Upper lobe of right lung (tissue), 1 donor: ENCODE results near the gene CNGB1. TPM values are rescaled to one million over a fixed set of nuclear protein-coding genes. Genes with fewer than 3 reads are reported as not detected.

Source experiments
- ATAC-seq: fragments of 200-7000 bp; cut with Tn5 transposase; one replicate; pipeline ENCODE4 v1.9.1; 2020; ENCODE audit warnings: mild to moderate bottlenecking, moderate library complexity
- DNase-seq: peaks from one replicate; pipeline ENCODE4 v3.0.0-alpha.2; 2020
- H3K27ac ChIP-seq: fragments of 200-600 bp; one replicate; pipeline ENCODE4 v1.8.0; 2022
- H3K27me3 ChIP-seq: fragments of 200-600 bp; one replicate; pipeline ENCODE4 v1.8.0; 2022; ENCODE audit warnings: mild to moderate bottlenecking
- H3K36me3 ChIP-seq: fragments of 200-600 bp; one replicate; pipeline ENCODE4 v1.8.0; 2022
- H3K4me1 ChIP-seq: fragments of 200-600 bp; one replicate; pipeline ENCODE4 v1.8.0; 2022
- H3K4me3 ChIP-seq: fragments of 200-600 bp; one replicate; pipeline ENCODE4 v1.8.0; 2022; ENCODE audit warnings: mild to moderate bottlenecking
- H3K9me3 ChIP-seq: fragments of 200-600 bp; one replicate; pipeline ENCODE4 v1.8.0; 2022
- intact Hi-C: fragments of 100-400 bp; cut with DNase I; formaldehyde crosslinking; loops from one replicate; pipeline ENCODE4 v1.11.0; 2022
- total RNA-seq: library from RNA; stranded (reverse); fragmentation: NEBNext Ultra II Directional; extraction: Animal tissue kit (Norgen Biotek cat#: 25700); gene quantifications from one replicate; pipeline ENCODE4 v1.2.1, GENCODE V29; 2021
- TF ChIP-seq, protein P1 (sequence below): fragments of 200-600 bp; IDR thresholded peaks from one replicate; pipeline ENCODE4 v1.8.0; 2022; ENCODE audit warnings: antibody characterized with exemption
- donor health status: DM: no; HTN: yes; CAD: no; lungs with severe emphysema.

CNGB1 gene
- total RNA-seq, 1 donor from 2014 or later: not detected

- Histone ChIP-seq H3K4me3 (no peak overlapping the region), H3K36me3 (no peaks in the 10 kb centered on the region), H3K4me1 (peaks cover 4% of the 10 kb centered on the region), H3K27ac (no peak overlapping the region), H3K27me3 (no peaks in the 10 kb centered on the region), H3K9me3 (no peaks in the 10 kb centered on the region)
- intact Hi-C loops: no loop called here
- DNase-seq (no peak), ATAC-seq (no peak)
- TF ChIP-seq, protein P1, sequence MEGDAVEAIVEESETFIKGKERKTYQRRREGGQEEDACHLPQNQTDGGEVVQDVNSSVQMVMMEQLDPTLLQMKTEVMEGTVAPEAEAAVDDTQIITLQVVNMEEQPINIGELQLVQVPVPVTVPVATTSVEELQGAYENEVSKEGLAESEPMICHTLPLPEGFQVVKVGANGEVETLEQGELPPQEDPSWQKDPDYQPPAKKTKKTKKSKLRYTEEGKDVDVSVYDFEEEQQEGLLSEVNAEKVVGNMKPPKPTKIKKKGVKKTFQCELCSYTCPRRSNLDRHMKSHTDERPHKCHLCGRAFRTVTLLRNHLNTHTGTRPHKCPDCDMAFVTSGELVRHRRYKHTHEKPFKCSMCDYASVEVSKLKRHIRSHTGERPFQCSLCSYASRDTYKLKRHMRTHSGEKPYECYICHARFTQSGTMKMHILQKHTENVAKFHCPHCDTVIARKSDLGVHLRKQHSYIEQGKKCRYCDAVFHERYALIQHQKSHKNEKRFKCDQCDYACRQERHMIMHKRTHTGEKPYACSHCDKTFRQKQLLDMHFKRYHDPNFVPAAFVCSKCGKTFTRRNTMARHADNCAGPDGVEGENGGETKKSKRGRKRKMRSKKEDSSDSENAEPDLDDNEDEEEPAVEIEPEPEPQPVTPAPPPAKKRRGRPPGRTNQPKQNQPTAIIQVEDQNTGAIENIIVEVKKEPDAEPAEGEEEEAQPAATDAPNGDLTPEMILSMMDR: no peak
Measured at GRCh38 chr16:57949595-57950238, 21.2 kb downstream of the CNGB1 start.

- ATAC-seq: no peak
- no peaks in the 10 kb centered on the region for H3K27me3 ChIP-seq
- peaks cover 4% of the 10 kb centered on the region for H3K4me1 ChIP-seq
- intact Hi-C loops: no loop called here
- no peak overlapping the region for H3K4me3 ChIP-seq
- no peaks in the 10 kb centered on the region for H3K36me3 ChIP-seq
- H3K27ac ChIP-seq: no peak overlapping the region
- TF ChIP-seq, protein P1: no peak
- H3K9me3 ChIP-seq: no peaks in the 10 kb centered on the region
- no peak for DNase-seq
Measured at GRCh38 chr16:57949013-57949412, 21.9 kb downstream of the CNGB1 start.

DNA sequence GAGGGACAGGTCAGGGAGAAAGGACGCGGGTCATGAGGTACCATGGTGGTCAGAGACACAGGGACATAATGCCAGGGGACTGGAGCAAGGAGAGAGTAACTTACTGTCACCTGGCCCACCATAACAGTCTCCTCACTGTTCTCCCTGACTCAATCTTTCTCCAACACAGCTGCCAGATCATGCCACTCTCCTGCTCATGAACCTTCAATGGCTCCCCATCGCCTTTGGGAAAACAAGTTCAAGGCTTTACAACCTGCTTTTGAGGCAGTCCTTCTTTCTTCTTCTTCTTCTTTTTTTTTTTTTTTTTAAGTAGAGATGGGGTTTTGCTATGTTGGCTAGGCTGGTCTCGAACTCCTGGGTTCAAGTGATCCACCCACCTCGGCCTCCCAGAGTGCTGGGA lies 22.9 kb downstream of the CNGB1 start:
- Histone ChIP-seq H3K27ac (no peak overlapping the region), H3K4me3 (no peak overlapping the region), H3K36me3 (no peaks in the 10 kb centered on the region), H3K4me1 (peaks cover 4% of the 10 kb centered on the region), H3K9me3 (no peaks in the 10 kb centered on the region), H3K27me3 (no peaks in the 10 kb centered on the region)
- intact Hi-C loops: no loop called here
- ATAC-seq (no peak), DNase-seq (no peak)
- TF ChIP-seq, protein P1: no peak

DNA sequence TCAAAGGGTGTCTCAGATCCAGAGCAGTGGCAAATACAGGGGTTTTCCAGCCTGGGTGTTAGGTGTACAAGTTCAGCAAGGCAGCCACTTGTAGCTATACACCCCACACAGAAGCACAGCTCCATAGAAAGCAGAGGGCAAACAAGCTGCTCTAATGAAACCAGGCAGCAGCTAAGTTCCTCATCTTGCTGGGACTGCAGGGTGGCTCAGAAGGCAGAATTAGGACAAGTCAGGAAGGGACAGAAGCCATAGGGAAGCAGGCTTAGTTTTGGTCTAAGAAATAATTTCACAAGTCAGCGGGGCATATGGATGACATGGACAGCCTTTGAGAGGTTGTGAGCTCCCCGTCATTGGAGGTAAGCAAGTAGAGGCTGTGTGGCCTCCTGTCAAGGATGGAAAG lies 23.7 kb downstream of the CNGB1 start:
- ATAC-seq: peak; percentile 12
- Histone ChIP-seq H3K4me3 (no peak overlapping the region), H3K9me3 (no peaks in the 10 kb centered on the region), H3K4me1 (no peaks in the 10 kb centered on the region), H3K27me3 (no peaks in the 10 kb centered on the region), H3K36me3 (no peaks in the 10 kb centered on the region), H3K27ac (no peak overlapping the region)
- intact Hi-C loops: no loop called here
- TF ChIP-seq, protein P1: no peak
- no peak for DNase-seq

DNA sequence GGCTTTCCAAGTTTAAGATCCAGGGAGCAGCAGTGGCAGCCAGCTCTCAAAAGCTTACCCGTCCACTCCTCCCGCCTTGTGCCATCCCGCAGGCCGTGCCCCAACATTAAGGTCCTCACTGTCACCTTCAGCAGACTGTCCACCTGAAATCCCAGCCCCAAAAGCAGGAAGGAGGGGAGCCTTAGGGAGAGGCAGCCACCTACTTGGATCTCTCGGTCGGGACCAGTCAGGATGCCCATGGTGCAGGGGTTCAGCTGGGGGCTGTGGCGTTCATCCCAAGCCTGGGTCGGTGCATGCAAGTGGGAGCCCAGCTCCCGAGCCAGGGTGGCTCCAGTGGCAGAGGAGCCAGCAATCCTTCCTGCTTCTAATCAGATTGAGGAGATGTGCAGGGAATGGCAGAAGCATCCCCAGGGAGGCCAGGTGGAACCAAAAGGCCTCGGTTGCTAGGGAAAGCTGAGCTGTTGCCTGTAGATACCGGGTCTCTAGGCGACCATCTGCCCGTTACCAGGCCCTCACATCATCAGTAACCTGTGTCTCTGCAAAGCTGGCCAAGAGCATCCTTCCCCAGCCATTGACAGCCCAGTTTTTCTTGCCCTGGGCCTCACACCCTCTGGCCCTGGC lies 24.6 kb downstream of the CNGB1 start:
- Histone ChIP-seq H3K4me1 (peaks cover under 1% of the 10 kb centered on the region), H3K27ac (no peak overlapping the region), H3K9me3 (no peaks in the 10 kb centered on the region), H3K36me3 (no peaks in the 10 kb centered on the region), H3K4me3 (no peak overlapping the region), H3K27me3 (no peaks in the 10 kb centered on the region)
- TF ChIP-seq, protein P1: no peak
- intact Hi-C loops: no loop called here
- DNase-seq: no peak
- no peak for ATAC-seq
